RWPE2 (cell line): ENCODE measurements around the gene SCFD2.
A peak's percentile ranks its signal among the peaks of the same experiment; 100 is the strongest.

Source experiments
- ATAC-seq: fragments of 200-7000 bp; cut with Tn5 transposase; 3 replicates; pipeline ENCODE4 v1.9.1; 2021; ENCODE audit warnings: low read depth
- DNase-seq: peaks from one replicate; pipeline ENCODE4 v3.0.0-alpha.2; 2020; ENCODE audit warnings: low spot score
- H3K27ac ChIP-seq: fragments of 450-650 bp; 2 replicates; pipeline ENCODE4 v1.5.1; 2017; ENCODE audit warnings: mild to moderate bottlenecking; ENCODE audit not compliant: poor library complexity, severe bottlenecking
- H3K27me3 ChIP-seq: fragments of 250-450 bp; sonication (Bioruptor Pico); 2 replicates; pipeline ENCODE4 v1.5.1; 2021; ENCODE audit warnings: mild to moderate bottlenecking, moderate library complexity; ENCODE audit not compliant: insufficient read depth, poor library complexity, severe bottlenecking
- H3K36me3 ChIP-seq: fragments of 250-450 bp; sonication (Bioruptor Pico); 2 replicates; pipeline ENCODE4 v1.5.1; 2020; ENCODE audit warnings: low read depth, mild to moderate bottlenecking, moderate library complexity
- H3K4me1 ChIP-seq: fragments of 250-450 bp; sonication (Bioruptor Pico); 2 replicates; pipeline ENCODE4 v1.5.1; 2021; ENCODE audit warnings: mild to moderate bottlenecking, moderate library complexity; ENCODE audit not compliant: insufficient read depth, poor library complexity, severe bottlenecking
- H3K4me3 ChIP-seq: fragments of 250-450 bp; sonication (Bioruptor Pico); 2 replicates; pipeline ENCODE4 v1.5.1; 2021; ENCODE audit warnings: mild to moderate bottlenecking, moderate library complexity; ENCODE audit not compliant: severe bottlenecking
- H3K9me3 ChIP-seq: fragments of 250-450 bp; sonication (Bioruptor Pico); 2 replicates; pipeline ENCODE4 v1.5.1; 2021; ENCODE audit warnings: mild to moderate bottlenecking, moderate library complexity; ENCODE audit not compliant: severe bottlenecking
- CTCF ChIP-seq: fragments of 450-650 bp; IDR thresholded peaks from one replicate; pipeline ENCODE4 v1.5.1; 2017; ENCODE audit warnings: mild to moderate bottlenecking, moderate library complexity; ENCODE audit not compliant: poor library complexity, severe bottlenecking

Gene SCFD2

DNA sequence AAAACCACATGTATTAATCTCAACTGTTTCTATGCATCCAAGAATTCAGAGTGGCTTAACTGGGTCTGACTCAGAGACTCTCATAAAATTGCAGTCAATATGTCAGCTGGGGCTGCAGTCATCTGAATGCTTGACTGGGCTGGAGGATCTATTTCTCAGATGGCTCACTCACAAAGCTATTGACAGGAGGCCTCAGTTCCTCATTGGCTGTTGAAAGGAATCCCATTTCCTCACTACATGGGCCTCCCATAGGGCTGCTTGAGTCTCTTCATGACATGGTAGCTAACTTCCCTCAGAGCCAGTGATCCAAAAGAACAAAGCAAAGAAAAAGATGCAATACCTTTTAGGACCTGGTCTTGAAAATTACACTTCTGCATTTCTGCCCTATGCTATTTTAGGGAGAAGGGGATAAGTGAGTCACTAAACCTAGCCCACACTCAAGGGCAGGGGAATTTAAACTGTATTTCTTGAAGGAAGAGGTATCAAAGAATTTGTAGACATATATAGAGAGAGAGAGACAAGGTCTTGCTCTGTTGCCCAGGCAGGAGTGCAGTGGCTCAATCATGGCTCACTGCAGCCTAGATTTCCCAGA lies 9.8 kb downstream of the SCFD2 start:
- H3K9me3 ChIP-seq, result no peaks in the 10 kb centered on the region
- TF ChIP-seq CTCF, result no peak
- H3K4me1 ChIP-seq, result no peaks in the 10 kb centered on the region
- no peak overlapping the region for H3K4me3 ChIP-seq
- no peak for ATAC-seq
- H3K27ac ChIP-seq, result no peak overlapping the region
- no peak for DNase-seq
- no peaks in the 10 kb centered on the region for H3K27me3 ChIP-seq
- H3K36me3 ChIP-seq, result peaks cover 10% of the 10 kb centered on the region; the same call in 1 of the 2 replicates

GRCh38 chr4:53354012-53354722 lies 11.7 kb downstream of the SCFD2 start:
- no peaks in the 10 kb centered on the region for H3K4me1 ChIP-seq
- no peak overlapping the region for H3K4me3 ChIP-seq
- peaks cover 10% of the 10 kb centered on the region; the same call in 1 of the 2 replicates for H3K36me3 ChIP-seq
- DNase-seq, result no peak
- ATAC-seq, result no peak
- H3K9me3 ChIP-seq, result no peaks in the 10 kb centered on the region
- no peak for TF ChIP-seq CTCF
- no peak overlapping the region for H3K27ac ChIP-seq
- no peaks in the 10 kb centered on the region for H3K27me3 ChIP-seq

DNA sequence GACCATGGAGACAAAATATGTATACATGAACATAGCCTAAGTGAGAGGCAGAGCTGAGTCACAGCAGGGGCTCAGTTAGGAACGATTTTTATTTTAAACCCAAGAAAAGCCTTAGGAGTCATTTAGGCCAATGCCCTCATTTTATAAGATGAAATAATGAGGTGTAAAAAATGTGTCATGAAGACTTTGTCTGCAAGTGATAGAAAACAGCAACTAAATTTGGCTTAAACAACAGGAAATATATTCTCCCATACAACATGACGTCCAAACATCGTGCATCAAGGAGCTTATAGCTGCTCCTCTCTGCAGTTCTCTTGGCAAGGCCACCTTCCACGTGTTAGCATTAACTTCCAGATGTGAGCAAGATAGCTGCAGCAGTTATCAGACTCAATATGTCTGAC lies 16.8 kb downstream of the SCFD2 start:
- H3K4me3 ChIP-seq, result no peak overlapping the region
- DNase-seq (no peak), ATAC-seq (no peak)
- no peak overlapping the region for H3K27ac ChIP-seq
- H3K36me3 ChIP-seq, result peaks cover 13% of the 10 kb centered on the region; the same call in 1 of the 2 replicates
- no peaks in the 10 kb centered on the region for H3K9me3 ChIP-seq
- H3K27me3 ChIP-seq, result no peaks in the 10 kb centered on the region
- no peak for TF ChIP-seq CTCF
- peaks cover 12% of the 10 kb centered on the region for H3K4me1 ChIP-seq

GRCh38 chr4:53348046-53348445 lies 17.8 kb downstream of the SCFD2 start:
- no peak for ATAC-seq

More at GRCh38 chr4:53348046-53348445, 17.8 kb downstream of the SCFD2 start:
- peaks cover 12% of the 10 kb centered on the region for H3K4me1 ChIP-seq
- peaks cover 13% of the 10 kb centered on the region; the same call in 1 of the 2 replicates for H3K36me3 ChIP-seq
- H3K4me3 ChIP-seq, result no peak overlapping the region
- H3K9me3 ChIP-seq, result no peaks in the 10 kb centered on the region
- no peak for DNase-seq
- peak overlapping the region; percentile 58 for H3K27ac ChIP-seq
- no peak for TF ChIP-seq CTCF
- no peaks in the 10 kb centered on the region for H3K27me3 ChIP-seq
